ENCODE data around the gene RAB14.

GRCh38 chr9:121216271-121216805 lies 14.7 kb upstream of the RAB14 start:
- TF ChIP-seq CTCF (IDR thresholded peaks at IDR 0.05) (no peak), EP300 (IDR thresholded peaks at IDR 0.05; ENCODE audit: low read depth) (no peak)

All from transverse colon (tissue), 3 donors.